GM23338 (cell line): ENCODE results near the gene NLRC5. TPM values are rescaled to one million over a fixed set of nuclear protein-coding genes. Genes with fewer than 3 reads are reported as not detected.

Source experiments
- ATAC-seq: fragments of 200-7000 bp; cut with Tn5 transposase; 3 replicates; pipeline ENCODE4 v1.9.1; 2020
- DNase-seq: peaks from one replicate; pipeline ENCODE4 v3.0.0-alpha.2; 2015; ENCODE audit warnings: low spot score
- H2AFZ ChIP-seq: fragments of 200-600 bp; sonication (generic); 2 replicates; pipeline ENCODE4 v1.8.0; 2016; ENCODE audit warnings: antibody characterized with exemption, mild to moderate bottlenecking, moderate library complexity
- H3F3A ChIP-seq: fragments of 200-600 bp; sonication (generic); replicated peaks from 2 replicates; pipeline ENCODE4 v1.8.0; 2017; ENCODE audit warnings: antibody characterized with exemption, mixed run types, low read depth
- H3K27ac ChIP-seq: fragments of 200-600 bp; sonication (generic); 2 replicates; pipeline ENCODE4 v1.6.1; 2016; ENCODE audit warnings: low read depth
- H3K27me3 ChIP-seq: fragments of 200-600 bp; sonication (generic); 2 replicates; pipeline ENCODE4 v1.8.0; 2016; ENCODE audit warnings: mild to moderate bottlenecking, mixed run types, moderate library complexity; ENCODE audit not compliant: insufficient read depth
- H3K36me3 ChIP-seq: fragments of 200-600 bp; sonication (generic); 2 replicates; pipeline ENCODE4 v1.8.0; 2016; ENCODE audit warnings: mild to moderate bottlenecking; ENCODE audit not compliant: insufficient read depth
- H3K4me1 ChIP-seq: fragments of 200-600 bp; sonication (generic); 2 replicates; pipeline ENCODE4 v1.8.0; 2016; ENCODE audit warnings: mild to moderate bottlenecking, moderate library complexity; ENCODE audit not compliant: insufficient read depth
- H3K4me2 ChIP-seq: fragments of 200-600 bp; sonication (generic); 2 replicates; pipeline ENCODE4 v1.7.1; 2017; ENCODE audit warnings: mixed run types
- H3K4me3 ChIP-seq: fragments of 200-600 bp; sonication (generic); 2 replicates; pipeline ENCODE4 v1.6.1; 2016; ENCODE audit warnings: mixed run types
- H3K79me2 ChIP-seq: fragments of 200-600 bp; sonication (generic); replicated peaks from 2 replicates; pipeline ENCODE4 v1.8.0; 2017; ENCODE audit warnings: mild to moderate bottlenecking; ENCODE audit not compliant: insufficient read depth
- H3K9me2 ChIP-seq: fragments of 200-600 bp; sonication (generic); 2 replicates; pipeline ENCODE4 v1.8.0; 2017; ENCODE audit not compliant: insufficient read depth
- H4K20me1 ChIP-seq: fragments of 200-600 bp; sonication (generic); replicated peaks from 2 replicates; pipeline ENCODE4 v1.8.0; 2017; ENCODE audit warnings: mild to moderate bottlenecking; ENCODE audit not compliant: insufficient read depth
- H3K27ac Mint-ChIP-seq: 2 replicates; pipeline ENCODE4 v1.8.0; 2020; ENCODE audit warnings: inconsistent platforms, mild to moderate bottlenecking, moderate library complexity, mixed read lengths
- H3K27me3 Mint-ChIP-seq: 3 replicates; pipeline ENCODE4 v1.8.0; 2022; ENCODE audit warnings: low read depth, mild to moderate bottlenecking, moderate library complexity, mixed read lengths, inconsistent platforms; ENCODE audit not compliant: insufficient read depth, poor library complexity
- H3K36me3 Mint-ChIP-seq: 3 replicates; pipeline ENCODE4 v1.8.0; 2021; ENCODE audit warnings: low read depth, mild to moderate bottlenecking, inconsistent platforms, moderate library complexity, mixed read lengths
- H3K4me1 Mint-ChIP-seq: 3 replicates; pipeline ENCODE4 v1.8.0; 2020; ENCODE audit warnings: mild to moderate bottlenecking, inconsistent platforms, mixed read lengths
- H3K4me3 Mint-ChIP-seq: 3 replicates; pipeline ENCODE4 v1.8.0; 2021; ENCODE audit warnings: moderate library complexity, mild to moderate bottlenecking, inconsistent platforms, mixed read lengths
- H3K9me3 Mint-ChIP-seq: 3 replicates; pipeline ENCODE4 v1.8.0; 2020; ENCODE audit warnings: moderate library complexity, mild to moderate bottlenecking, inconsistent platforms, mixed read lengths
- CREB1 ChIP-seq: fragments of 250-450 bp; sonication (Bioruptor Pico); IDR thresholded peaks from 2 replicates; pipeline ENCODE4 v1.5.0; 2020; ENCODE audit warnings: low read depth, mild to moderate bottlenecking, moderate library complexity
- CTCF ChIP-seq, 2 experiments: fragments of 200-600 bp in 1 of 2; sonication (generic) in 1 of 2; conservative IDR thresholded peaks; 2 replicates each; pipeline versions ENCODE4 v1.5.1 to v1.6.1; 2016 to 2017; ENCODE audit warnings: antibody characterized with exemption in 2 of 2, low read depth in 2 of 2, mild to moderate bottlenecking in 2 of 2, moderate library complexity in 1 of 2
- ETS1 ChIP-seq: IDR thresholded peaks from 2 replicates; pipeline ENCODE4 v1.6.1; 2016; ENCODE audit warnings: antibody characterized with exemption
- EZH2phosphoT487 ChIP-seq: fragments of 200-600 bp; sonication (generic); IDR thresholded peaks from one replicate; pipeline ENCODE4 v1.8.1; 2018; ENCODE audit warnings: antibody characterized with exemption; ENCODE audit not compliant: unreplicated experiment
- NANOG ChIP-seq: IDR thresholded peaks from 2 replicates; pipeline ENCODE4 v1.6.1; 2016; ENCODE audit warnings: antibody characterized with exemption, borderline replicate concordance
- POLR2AphosphoS5 ChIP-seq: IDR thresholded peaks from 2 replicates; pipeline ENCODE4 v1.6.1; 2016; ENCODE audit warnings: antibody characterized with exemption, low read depth
- STAT1 ChIP-seq: IDR thresholded peaks from one replicate; pipeline ENCODE4 v1.6.1; 2016; ENCODE audit warnings: antibody characterized with exemption; ENCODE audit not compliant: unreplicated experiment
- ZNF331 ChIP-seq: fragments of 250-450 bp; sonication (Bioruptor Pico); IDR thresholded peaks from 2 replicates; pipeline ENCODE4 v1.5.0; 2020; ENCODE audit warnings: low read depth, mild to moderate bottlenecking, moderate library complexity
- polyA plus RNA-seq: library from polyadenylated mRNA; unstranded; fragments of >200 nt; fragmentation: Nextera tagmentation; extraction: Ambion mirVana; gene quantifications from 2 replicates; pipeline ENCODE4 v1.2.1, GENCODE V29; 2016
- total RNA-seq: library from RNA; depleted of rRNA; stranded (reverse); fragments of >200 nt; shearing (Covaris generic); gene quantifications from 2 replicates; pipeline ENCODE4 v1.2.3, GENCODE V29; 2014

The NLRC5 gene
- total and polyA plus RNA-seq, 2 experiments from 2014 or later = 2.3 to 3.9 TPM

- H3K9me2 ChIP-seq = no peaks in the 10 kb centered on the region
- no peak overlapping the region for H3K27ac Mint-ChIP-seq
- no peaks in the 10 kb centered on the region for H3K36me3 Mint-ChIP-seq
- no peak overlapping the region for H3K4me3 ChIP-seq
- no peaks in the 10 kb centered on the region for H3F3A ChIP-seq
- ATAC-seq = no peak
- H3K4me2 ChIP-seq = no peak overlapping the region
- no peak overlapping the region for H2AFZ ChIP-seq
- H3K4me1 ChIP-seq = no peaks in the 10 kb centered on the region
- H3K27me3 ChIP-seq = peaks cover 2% of the 10 kb centered on the region; the same call in 1 of the 2 replicates
- no peak overlapping the region for H3K27ac ChIP-seq
- no peaks in the 10 kb centered on the region for H3K36me3 ChIP-seq
- no peak for TF ChIP-seq POLR2AphosphoS5
- H3K4me3 Mint-ChIP-seq = no peak overlapping the region
- no peaks in the 10 kb centered on the region; the same call in 2 of the 3 replicates for H3K9me3 Mint-ChIP-seq
- no peak for DNase-seq
- H3K4me1 Mint-ChIP-seq = peaks cover 9% of the 10 kb centered on the region
- H3K79me2 ChIP-seq = no peaks in the 10 kb centered on the region
- peaks cover 6% of the 10 kb centered on the region for H3K27me3 Mint-ChIP-seq
- H4K20me1 ChIP-seq = no peaks in the 10 kb centered on the region
Measured at GRCh38 chr16:56982695-56983094, 6.7 kb upstream of the NLRC5 start.

- no peak overlapping the region for H3K4me3 ChIP-seq
- H2AFZ ChIP-seq = no peak overlapping the region
- no peaks in the 10 kb centered on the region for H3K9me2 ChIP-seq
- no peaks in the 10 kb centered on the region for H3K36me3 ChIP-seq
- no peak overlapping the region for H3K27ac Mint-ChIP-seq
- no peak overlapping the region for H3K4me3 Mint-ChIP-seq
- H3K27me3 Mint-ChIP-seq = peaks cover 8% of the 10 kb centered on the region
- TF ChIP-seq CTCF (conservative IDR thresholded peaks at IDR 0.05; ENCODE audit: low read depth in 2 of 2) (no peak), STAT1 (no peak), ZNF331 (CRISPR knock-in tag) (no peak)
- H3K79me2 ChIP-seq = no peaks in the 10 kb centered on the region
- H3K4me1 ChIP-seq = no peaks in the 10 kb centered on the region
- H3K4me2 ChIP-seq = no peak overlapping the region
- H3F3A ChIP-seq = no peaks in the 10 kb centered on the region
- no peak for ATAC-seq
- peaks cover 8% of the 10 kb centered on the region for H3K27me3 ChIP-seq
- H3K4me1 Mint-ChIP-seq = peaks cover 9% of the 10 kb centered on the region
- H3K27ac ChIP-seq = no peak overlapping the region
- no peak for DNase-seq
- H3K9me3 Mint-ChIP-seq = no peaks in the 10 kb centered on the region; the same call in 2 of the 3 replicates
- no peaks in the 10 kb centered on the region for H4K20me1 ChIP-seq
- no peaks in the 10 kb centered on the region for H3K36me3 Mint-ChIP-seq
Measured at GRCh38 chr16:56983211-56983751, 6.1 kb upstream of the NLRC5 start.

- ATAC-seq = no peak
- Histone ChIP-seq H3K4me3 (no peak overlapping the region), H3K27ac (no peak overlapping the region), H3F3A (no peaks in the 10 kb centered on the region), H3K4me2 (no peak overlapping the region), H3K79me2 (no peaks in the 10 kb centered on the region), H2AFZ (no peak overlapping the region), H3K27me3 (peaks cover 21% of the 10 kb centered on the region), H3K9me2 (no peaks in the 10 kb centered on the region), H3K4me1 (no peaks in the 10 kb centered on the region), H3K36me3 (no peaks in the 10 kb centered on the region), H4K20me1 (no peaks in the 10 kb centered on the region)
- Mint-ChIP-seq H3K27me3 (peaks cover 18% of the 10 kb centered on the region), H3K27ac (no peak overlapping the region), H3K4me3 (no peak overlapping the region), H3K36me3 (no peaks in the 10 kb centered on the region; the same call in 2 of the 3 replicates), H3K9me3 (no peaks in the 10 kb centered on the region; the same call in 2 of the 3 replicates), H3K4me1 (peaks cover 12% of the 10 kb centered on the region)
- DNase-seq = no peak
- TF ChIP-seq CTCF (conservative IDR thresholded peaks at IDR 0.05; ENCODE audit: low read depth in 2 of 2) (no peak), STAT1 (no peak), ZNF331 (CRISPR knock-in tag) (no peak), ETS1 (no peak), CREB1 (CRISPR knock-in tag) (no peak), NANOG (no peak), EZH2phosphoT487 (no peak)
Measured at GRCh38 chr16:56984639-56985038, 4.7 kb upstream of the NLRC5 start.
